Measurements from ENCODE around the gene PAM16. TPM values are rescaled to one million over a fixed set of nuclear protein-coding genes. Genes with fewer than 3 reads are reported as not detected.
"Not testable (repeated sequence)": the region's sequence is repeated elsewhere in the genome, so short reads cannot be mapped to it uniquely, and the experiment has no call there.

The PAM16 gene
- total RNA-seq, 1 experiment from 2014 or later = 80.7 TPM

- DNase-seq (ENCODE audit: low read depth) = no peak
- in situ Hi-C loops (cut with HindIII; ENCODE audit: low pct_unique_long_range_greater_than_20kb, low sequenced_read_pairs) = no loop called here
These were observed 8.8 kb upstream of the PAM16 start for GRCh38 chr16:4359914-4360313.

- no peak for DNase-seq (ENCODE audit: low read depth)
- in situ Hi-C loops (cut with HindIII; ENCODE audit: low pct_unique_long_range_greater_than_20kb, low sequenced_read_pairs) = no loop called here
These were observed 7.9 kb upstream of the PAM16 start for GRCh38 chr16:4358831-4359561.

GRCh38 chr16:4358236-4358635, 7.1 kb upstream of the PAM16 start:
- DNase-seq (ENCODE audit: low read depth) = no peak
- in situ Hi-C loops (cut with HindIII; ENCODE audit: low pct_unique_long_range_greater_than_20kb, low sequenced_read_pairs) = no loop called here

- in situ Hi-C loops (cut with HindIII; ENCODE audit: low pct_unique_long_range_greater_than_20kb, low sequenced_read_pairs) = no loop called here
- DNase-seq (ENCODE audit: low read depth) = no peak
These were observed 5.7 kb upstream of the PAM16 start for GRCh38 chr16:4356820-4357219.

- in situ Hi-C loops (cut with HindIII; ENCODE audit: low pct_unique_long_range_greater_than_20kb, low sequenced_read_pairs) = no loop called here
- no peak for DNase-seq (ENCODE audit: low read depth)
These were observed 3.6 kb upstream of the PAM16 start for GRCh38 chr16:4354512-4355409.

- in situ Hi-C loops (cut with HindIII; ENCODE audit: low pct_unique_long_range_greater_than_20kb, low sequenced_read_pairs) = no loop called here
- DNase-seq (ENCODE audit: low read depth) = no peak
These were observed 2.6 kb upstream of the PAM16 start for GRCh38 chr16:4353675-4354074.

GRCh38 chr16:4352843-4353242, 1.7 kb upstream of the PAM16 start:
- no peak for DNase-seq (ENCODE audit: low read depth)
- in situ Hi-C loops (cut with HindIII; ENCODE audit: low pct_unique_long_range_greater_than_20kb, low sequenced_read_pairs) = no loop called here

GRCh38 chr16:4351880-4352279, 759 bp upstream of the PAM16 start:
- DNase-seq (ENCODE audit: low read depth) = no peak
- in situ Hi-C loops (cut with HindIII; ENCODE audit: low pct_unique_long_range_greater_than_20kb, low sequenced_read_pairs) = no loop called here

GRCh38 chr16:4350365-4350786, 745 bp downstream of the PAM16 start:
- no peak for DNase-seq (ENCODE audit: low read depth)
- in situ Hi-C loops (cut with HindIII; ENCODE audit: low pct_unique_long_range_greater_than_20kb, low sequenced_read_pairs) = no loop called here

- DNase-seq (ENCODE audit: low read depth) = no peak
- in situ Hi-C loops (cut with HindIII; ENCODE audit: low pct_unique_long_range_greater_than_20kb, low sequenced_read_pairs) = no loop called here
These were observed 1.8 kb downstream of the PAM16 start for GRCh38 chr16:4349332-4349731.

- DNase-seq (ENCODE audit: low read depth) = no peak
These were observed 3.2 kb downstream of the PAM16 start for GRCh38 chr16:4347765-4348509.

GRCh38 chr16:4347010-4347409, 4.1 kb downstream of the PAM16 start:
- in situ Hi-C loops (cut with HindIII; ENCODE audit: low pct_unique_long_range_greater_than_20kb, low sequenced_read_pairs) = no loop called here
- DNase-seq (ENCODE audit: low read depth) = no peak

More at GRCh38 chr16:4347765-4348509, 3.2 kb downstream of the PAM16 start:
- in situ Hi-C loops (cut with HindIII; ENCODE audit: low pct_unique_long_range_greater_than_20kb, low sequenced_read_pairs) = no loop called here

GRCh38 chr16:4345836-4346781, 5.0 kb downstream of the PAM16 start:
- no peak for DNase-seq (ENCODE audit: low read depth)
- in situ Hi-C loops (cut with HindIII; ENCODE audit: low pct_unique_long_range_greater_than_20kb, low sequenced_read_pairs) = no loop called here

- in situ Hi-C loops (cut with HindIII; ENCODE audit: low pct_unique_long_range_greater_than_20kb, low sequenced_read_pairs) = no loop called here
- DNase-seq (ENCODE audit: low read depth) = no peak
These were observed 5.9 kb downstream of the PAM16 start for GRCh38 chr16:4344983-4345835.

- in situ Hi-C loops (cut with HindIII; ENCODE audit: low pct_unique_long_range_greater_than_20kb, low sequenced_read_pairs); DNase-seq (ENCODE audit: low read depth): not testable (repeated sequence)
These were observed 6.7 kb downstream of the PAM16 start for GRCh38 chr16:4344300-4344982.

Measured in Caki2 (cell line).